ENCODE results near the gene IGSF21.

IGSF21 gene

DNA sequence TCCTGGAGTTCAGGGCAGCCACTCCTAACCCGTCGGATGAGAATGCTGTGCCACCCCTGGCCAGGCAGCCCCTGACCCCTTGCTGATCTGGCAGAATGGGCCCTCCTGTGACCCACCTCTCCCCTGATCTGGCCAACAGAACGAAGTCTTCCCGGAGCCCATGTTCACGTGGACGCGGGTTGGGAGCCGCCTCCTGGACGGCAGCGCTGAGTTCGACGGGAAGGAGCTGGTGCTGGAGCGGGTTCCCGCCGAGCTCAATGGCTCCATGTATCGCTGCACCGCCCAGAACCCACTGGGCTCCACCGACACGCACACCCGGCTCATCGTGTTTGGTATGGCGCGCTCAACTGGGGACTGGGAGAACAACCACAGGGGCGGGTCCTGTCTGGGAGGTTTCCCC, 269.1 kb downstream of the IGSF21 start:
- H3K79me2 ChIP-seq (ENCODE audit: control insufficient read depth, low read length): no peaks in the 10 kb centered on the region
- H3K4me1 ChIP-seq (ENCODE audit: control insufficient read depth, low read length): no peaks in the 10 kb centered on the region
- H3K9me3 ChIP-seq (ENCODE audit: control insufficient read depth, insufficient read depth, low read length): no peaks in the 10 kb centered on the region
- H3K4me2 ChIP-seq (ENCODE audit: low read length): no peak overlapping the region
- H3K27ac ChIP-seq (ENCODE audit: low read depth, low read length): no peak overlapping the region
- no peaks in the 10 kb centered on the region for H3F3A ChIP-seq (ENCODE audit: control insufficient read depth, insufficient read depth)
- no peaks in the 10 kb centered on the region for H3K27me3 ChIP-seq (ENCODE audit: control insufficient read depth, low read length)
- no peaks in the 10 kb centered on the region for H3K9me2 ChIP-seq (replicated peaks; ENCODE audit: control insufficient read depth, low read length)
- TF ChIP-seq EZH2phosphoT487 (IDR thresholded peaks at IDR 0.05; ENCODE audit: borderline replicate concordance, low read length): no peak
- TF ChIP-seq, protein P1, sequence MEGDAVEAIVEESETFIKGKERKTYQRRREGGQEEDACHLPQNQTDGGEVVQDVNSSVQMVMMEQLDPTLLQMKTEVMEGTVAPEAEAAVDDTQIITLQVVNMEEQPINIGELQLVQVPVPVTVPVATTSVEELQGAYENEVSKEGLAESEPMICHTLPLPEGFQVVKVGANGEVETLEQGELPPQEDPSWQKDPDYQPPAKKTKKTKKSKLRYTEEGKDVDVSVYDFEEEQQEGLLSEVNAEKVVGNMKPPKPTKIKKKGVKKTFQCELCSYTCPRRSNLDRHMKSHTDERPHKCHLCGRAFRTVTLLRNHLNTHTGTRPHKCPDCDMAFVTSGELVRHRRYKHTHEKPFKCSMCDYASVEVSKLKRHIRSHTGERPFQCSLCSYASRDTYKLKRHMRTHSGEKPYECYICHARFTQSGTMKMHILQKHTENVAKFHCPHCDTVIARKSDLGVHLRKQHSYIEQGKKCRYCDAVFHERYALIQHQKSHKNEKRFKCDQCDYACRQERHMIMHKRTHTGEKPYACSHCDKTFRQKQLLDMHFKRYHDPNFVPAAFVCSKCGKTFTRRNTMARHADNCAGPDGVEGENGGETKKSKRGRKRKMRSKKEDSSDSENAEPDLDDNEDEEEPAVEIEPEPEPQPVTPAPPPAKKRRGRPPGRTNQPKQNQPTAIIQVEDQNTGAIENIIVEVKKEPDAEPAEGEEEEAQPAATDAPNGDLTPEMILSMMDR (IDR thresholded peaks at IDR 0.05; ENCODE audit: low read depth, low read length, poor library complexity, severe bottlenecking): no peak
- no peaks in the 10 kb centered on the region for H3K36me3 ChIP-seq (ENCODE audit: control insufficient read depth, low read length)
- no peaks in the 10 kb centered on the region for H4K20me1 ChIP-seq (ENCODE audit: control insufficient read depth, insufficient read depth, low read depth, low read length)
- H3K4me3 ChIP-seq (ENCODE audit: low read length): no peak overlapping the region

DNA sequence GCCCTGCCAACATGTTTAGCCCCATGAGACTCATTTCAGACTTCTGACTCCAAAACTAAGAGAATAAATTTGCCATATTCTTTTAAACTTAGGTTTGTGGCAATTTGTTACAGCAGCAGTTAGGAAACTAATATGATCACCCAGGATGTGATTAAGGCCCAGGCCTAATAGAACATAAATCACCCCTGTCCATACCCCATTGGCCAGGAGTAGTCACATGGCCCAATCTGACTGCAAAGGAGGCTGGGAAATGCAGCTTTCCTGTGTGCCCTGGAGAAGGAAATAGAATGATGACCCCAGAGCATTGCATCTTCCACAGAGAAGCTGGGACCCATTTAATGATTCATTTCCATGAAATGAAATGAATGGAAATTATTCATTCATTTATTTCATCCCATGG, 272.7 kb downstream of the IGSF21 start:
- no peaks in the 10 kb centered on the region for H3K36me3 ChIP-seq (ENCODE audit: control insufficient read depth, low read length)
- H3K27ac ChIP-seq (ENCODE audit: low read depth, low read length): no peak overlapping the region
- TF ChIP-seq, protein P1 (IDR thresholded peaks at IDR 0.05; ENCODE audit: low read depth, low read length, poor library complexity, severe bottlenecking): no peak
- no peak for TF ChIP-seq EZH2phosphoT487 (IDR thresholded peaks at IDR 0.05; ENCODE audit: borderline replicate concordance, low read length)
- no peaks in the 10 kb centered on the region for H3K9me3 ChIP-seq (ENCODE audit: control insufficient read depth, insufficient read depth, low read length)
- H3F3A ChIP-seq (ENCODE audit: control insufficient read depth, insufficient read depth): no peaks in the 10 kb centered on the region
- peaks cover 7% of the 10 kb centered on the region; the same call in 1 of the 2 replicates for H3K27me3 ChIP-seq (ENCODE audit: control insufficient read depth, low read length)
- H3K9me2 ChIP-seq (replicated peaks; ENCODE audit: control insufficient read depth, low read length): no peaks in the 10 kb centered on the region
- no peaks in the 10 kb centered on the region for H3K79me2 ChIP-seq (ENCODE audit: control insufficient read depth, low read length)
- no peaks in the 10 kb centered on the region for H4K20me1 ChIP-seq (ENCODE audit: control insufficient read depth, insufficient read depth, low read depth, low read length)
- no peak overlapping the region for H3K4me2 ChIP-seq (ENCODE audit: low read length)
- no peaks in the 10 kb centered on the region for H3K4me1 ChIP-seq (ENCODE audit: control insufficient read depth, low read length)
- no peak overlapping the region for H3K4me3 ChIP-seq (ENCODE audit: low read length)

DNA sequence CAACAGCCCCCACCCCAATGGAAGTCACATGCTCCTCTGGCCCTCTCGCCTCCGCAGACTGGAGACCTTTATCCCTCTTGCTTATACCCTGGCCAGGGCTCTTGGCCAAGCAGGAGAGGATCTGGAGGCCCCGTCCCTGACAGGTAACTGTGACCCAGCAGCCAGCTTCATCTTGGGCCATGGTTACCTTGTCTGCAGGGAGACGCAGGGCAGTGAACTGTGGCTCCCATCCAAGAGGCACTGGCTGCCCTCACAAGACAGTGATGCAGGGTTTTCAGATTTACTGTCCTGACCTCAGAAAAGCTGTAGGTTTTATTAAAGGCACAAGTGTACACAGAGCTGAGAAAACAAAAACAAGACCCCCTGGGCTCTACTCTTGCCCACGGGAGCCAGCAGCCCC, 276.5 kb downstream of the IGSF21 start:
- Histone ChIP-seq H3F3A (ENCODE audit: control insufficient read depth, insufficient read depth) (no peaks in the 10 kb centered on the region), H3K36me3 (ENCODE audit: control insufficient read depth, low read length) (no peaks in the 10 kb centered on the region), H3K27ac (ENCODE audit: low read depth, low read length) (no peak overlapping the region), H3K9me3 (ENCODE audit: control insufficient read depth, insufficient read depth, low read length) (no peaks in the 10 kb centered on the region), H3K4me2 (ENCODE audit: low read length) (no peak overlapping the region), H3K4me3 (ENCODE audit: low read length) (no peak overlapping the region), H4K20me1 (ENCODE audit: control insufficient read depth, insufficient read depth, low read depth, low read length) (no peaks in the 10 kb centered on the region), H3K4me1 (ENCODE audit: control insufficient read depth, low read length) (no peaks in the 10 kb centered on the region), H3K79me2 (ENCODE audit: control insufficient read depth, low read length) (no peaks in the 10 kb centered on the region), H3K27me3 (ENCODE audit: control insufficient read depth, low read length) (peaks cover 7% of the 10 kb centered on the region; the same call in 1 of the 2 replicates), H3K9me2 (replicated peaks; ENCODE audit: control insufficient read depth, low read length) (no peaks in the 10 kb centered on the region)
- TF ChIP-seq, protein P1 (IDR thresholded peaks at IDR 0.05; ENCODE audit: low read depth, low read length, poor library complexity, severe bottlenecking): no peak
- TF ChIP-seq EZH2phosphoT487 (IDR thresholded peaks at IDR 0.05; ENCODE audit: borderline replicate concordance, low read length): no peak
